Stimulated activated CD8-positive, alpha-beta memory T cell treated with anti-CD3 and anti-CD28 coated beads, Interleukin-4, amount 100 ng/mL, for 48 hours (primary cell): Measurements from ENCODE around the gene SLC16A12.

ENCODE experiments used
- DNase-seq: peaks from one replicate; pipeline ENCODE4 v3.0.0-alpha.2; 2020

Gene SLC16A12

DNA sequence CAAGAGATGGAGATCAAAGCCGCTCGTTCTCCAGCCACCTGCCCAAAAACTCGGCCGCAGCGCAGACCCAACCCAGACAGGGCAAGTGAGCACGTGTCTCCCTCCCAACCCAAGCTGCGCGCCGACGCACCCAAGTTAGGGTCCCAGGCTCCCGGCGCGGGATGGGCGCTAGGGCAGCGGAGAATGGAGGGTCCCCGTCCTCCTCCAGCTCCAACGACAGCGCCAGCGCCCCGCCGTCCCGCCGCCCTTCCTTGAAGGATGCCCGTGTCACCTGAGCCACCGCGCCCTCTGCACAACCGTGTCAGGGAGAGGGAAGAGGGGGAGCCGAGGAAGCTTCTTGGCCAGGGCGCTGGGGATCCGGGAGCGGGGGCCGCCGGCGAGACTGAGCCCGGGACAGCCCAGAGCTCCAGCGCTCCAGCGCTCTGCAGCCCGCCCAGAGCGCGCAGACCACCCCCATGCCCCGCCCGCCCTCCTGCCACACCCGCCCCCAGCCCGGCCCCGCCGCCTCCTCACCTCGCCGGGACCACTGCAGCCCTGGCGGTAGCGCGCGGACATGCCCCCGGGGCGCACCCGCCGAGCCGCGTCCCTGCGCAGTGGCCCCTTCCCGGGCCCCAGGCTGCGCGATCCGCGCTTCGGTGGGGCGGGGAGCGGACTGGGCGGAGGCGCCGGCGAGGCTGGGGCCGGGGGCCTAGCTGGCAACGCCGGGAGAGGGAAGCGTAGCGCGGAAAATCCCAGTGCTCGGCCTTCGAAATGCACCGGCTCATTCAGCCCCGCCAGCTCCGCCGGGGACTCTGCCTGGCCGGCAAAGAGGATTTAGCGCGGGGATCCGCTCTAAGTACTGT, at the start of gene SLC16A12:
TSS of gene SLC16A12 (minus strand) at position 424 of the 842 bp plus-strand sequence. CDS start 73,016 bp downstream, outside the sequence.
- DNase-seq, result no peak

DNA sequence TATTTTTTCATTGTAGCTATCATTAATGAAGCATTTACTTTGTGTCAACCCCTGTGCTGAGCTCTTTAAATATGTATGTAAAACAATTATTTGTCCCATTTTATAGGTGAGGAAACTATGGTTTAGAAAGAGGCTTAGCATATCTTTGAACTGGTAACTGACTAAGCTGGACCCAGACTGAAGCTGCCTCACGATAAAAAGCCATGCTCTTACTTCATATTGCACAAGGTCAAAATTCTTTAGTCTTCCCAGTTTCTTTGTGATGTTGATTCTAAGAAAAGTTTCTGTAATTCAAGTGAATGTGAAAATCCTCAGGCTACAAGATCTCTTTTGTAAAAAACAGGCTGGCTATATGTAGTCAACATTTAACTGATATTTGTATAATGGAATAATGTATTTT, 46.6 kb upstream of the SLC16A12 start:
- DNase-seq, result no peak

GRCh38 chr10:89580243-89580642, 44.8 kb upstream of the SLC16A12 start:
- DNase-seq, result no peak

GRCh38 chr10:89576696-89577095, 41.3 kb upstream of the SLC16A12 start:
- DNase-seq, result no peak

- no peak for DNase-seq
These were observed 40.6 kb upstream of the SLC16A12 start for GRCh38 chr10:89576022-89576421.

GRCh38 chr10:89575031-89575430, 39.6 kb upstream of the SLC16A12 start:
- no peak for DNase-seq

- DNase-seq, result no peak
These were observed 39.0 kb upstream of the SLC16A12 start for GRCh38 chr10:89574368-89574767.

DNA sequence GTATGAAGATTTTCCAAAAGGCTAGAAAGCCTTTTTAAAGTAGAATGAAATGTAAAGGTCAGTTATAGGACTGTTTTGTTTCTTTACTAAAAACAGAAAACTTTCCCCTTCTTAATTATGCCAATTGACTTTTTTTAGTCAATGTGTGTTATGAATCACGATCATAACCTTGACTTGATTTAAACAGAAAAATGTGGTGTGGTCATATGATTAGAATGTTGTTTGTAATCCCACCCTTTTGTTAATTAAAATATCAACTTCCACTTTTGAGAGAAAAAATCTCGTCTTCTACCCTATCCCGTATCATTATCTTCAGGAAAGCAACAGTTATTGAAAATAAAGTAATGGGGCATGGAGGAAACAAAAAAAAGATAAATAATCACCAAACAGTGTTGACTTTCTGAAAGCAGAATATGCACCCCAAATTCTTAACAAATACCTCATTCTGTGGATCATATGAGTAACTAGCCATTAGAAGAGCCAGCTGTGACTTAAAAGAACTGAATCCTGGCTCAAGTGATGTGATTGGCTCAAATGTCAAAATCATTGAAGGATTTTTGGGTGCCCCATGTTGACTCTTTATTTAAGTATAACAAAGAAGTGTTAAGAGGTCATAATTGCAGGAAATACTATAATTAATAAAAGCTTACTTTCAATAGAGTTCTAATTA, 32.3 kb upstream of the SLC16A12 start:
- no peak for DNase-seq

GRCh38 chr10:89566992-89567391, 31.6 kb upstream of the SLC16A12 start:
- no peak for DNase-seq

DNA sequence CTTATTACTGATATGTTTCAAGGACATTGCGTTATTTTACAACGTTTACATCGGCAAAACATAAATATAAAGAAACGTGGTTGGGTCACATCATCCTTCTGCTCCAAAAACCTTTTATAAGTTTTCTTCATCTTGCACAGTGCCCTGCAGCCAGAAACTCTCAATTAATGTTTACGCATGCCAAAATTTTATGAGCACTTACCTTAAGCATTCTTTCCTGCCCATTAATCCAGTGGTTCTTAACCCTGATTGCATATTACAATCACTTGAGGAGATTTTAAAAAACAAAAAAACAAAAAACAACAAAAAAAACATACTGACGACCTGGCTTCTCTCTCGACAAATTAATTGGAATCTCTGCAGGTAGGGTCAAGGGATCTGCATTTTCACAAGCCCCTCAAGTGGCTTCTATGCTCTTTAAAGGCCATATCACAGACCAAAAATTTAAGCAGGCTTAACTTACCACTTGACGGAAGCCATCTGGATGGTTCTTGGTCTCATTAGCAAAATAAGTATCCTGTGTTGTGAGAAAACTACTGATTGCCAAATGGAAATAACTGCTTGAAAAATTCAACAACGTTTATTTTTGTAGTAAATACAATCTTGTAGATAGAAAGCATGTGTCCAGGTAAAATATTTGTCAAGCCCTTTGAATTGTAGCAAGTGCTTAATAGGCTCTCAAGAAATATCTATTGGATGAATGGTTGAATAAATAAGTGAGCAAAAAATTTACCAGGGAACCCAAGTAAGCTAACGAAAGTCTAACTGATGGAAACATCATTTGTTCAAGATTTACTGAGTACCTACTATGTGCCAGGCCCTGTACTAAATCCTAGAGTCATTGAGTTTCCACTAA, 30.9 kb upstream of the SLC16A12 start:
- DNase-seq, result no peak

- no peak for DNase-seq
These were observed 29.8 kb upstream of the SLC16A12 start for GRCh38 chr10:89565180-89565579.

DNA sequence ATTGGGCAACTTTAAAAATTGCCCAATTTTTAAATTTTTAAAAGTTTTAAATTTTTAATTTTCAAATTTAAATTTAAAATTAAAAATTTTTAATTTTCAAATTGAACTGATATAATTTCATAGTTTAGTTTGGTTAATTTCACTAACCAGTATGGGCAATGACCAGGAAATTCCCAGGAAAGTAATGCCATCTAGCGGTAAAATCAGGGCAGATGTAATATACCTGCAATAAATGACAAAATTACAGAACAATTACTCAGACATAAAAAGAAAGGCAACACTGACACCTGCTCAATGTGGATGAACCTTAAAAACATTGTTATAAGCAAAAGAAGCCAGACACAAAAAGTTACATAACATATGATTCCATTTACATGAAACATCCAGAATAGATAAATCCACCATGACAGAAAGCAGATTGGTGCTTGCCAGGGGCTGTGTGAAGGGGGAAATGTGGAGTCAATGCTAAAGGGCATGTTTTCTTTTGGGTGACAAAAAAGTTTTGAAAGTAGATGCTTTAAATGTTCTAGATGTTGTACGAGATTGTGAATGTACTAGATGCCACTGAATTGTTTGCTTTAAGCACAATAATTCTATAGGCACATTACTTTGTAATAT, 28.6 kb upstream of the SLC16A12 start:
- no peak for DNase-seq

DNA sequence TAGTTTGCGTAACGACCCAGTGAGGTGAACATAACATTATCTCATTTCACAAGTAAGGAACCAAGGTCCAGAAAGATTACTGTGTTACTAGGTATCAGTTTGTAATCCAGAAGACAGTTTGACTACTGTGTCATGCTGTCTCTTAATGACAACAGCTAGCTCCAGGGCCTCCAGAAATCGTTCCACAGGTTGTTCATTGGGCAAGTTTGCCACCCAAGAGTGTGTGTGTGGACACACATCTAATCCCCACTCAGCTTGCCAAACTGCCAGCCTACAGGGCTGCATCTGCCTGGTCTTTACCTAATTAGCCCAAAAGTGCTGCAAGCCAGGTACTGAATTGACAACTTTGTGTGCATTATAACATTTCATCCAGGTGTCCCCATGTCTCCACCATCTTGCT, 27.9 kb upstream of the SLC16A12 start:
- no peak for DNase-seq

GRCh38 chr10:89556600-89556999, 21.2 kb upstream of the SLC16A12 start:
- DNase-seq, result no peak

DNA sequence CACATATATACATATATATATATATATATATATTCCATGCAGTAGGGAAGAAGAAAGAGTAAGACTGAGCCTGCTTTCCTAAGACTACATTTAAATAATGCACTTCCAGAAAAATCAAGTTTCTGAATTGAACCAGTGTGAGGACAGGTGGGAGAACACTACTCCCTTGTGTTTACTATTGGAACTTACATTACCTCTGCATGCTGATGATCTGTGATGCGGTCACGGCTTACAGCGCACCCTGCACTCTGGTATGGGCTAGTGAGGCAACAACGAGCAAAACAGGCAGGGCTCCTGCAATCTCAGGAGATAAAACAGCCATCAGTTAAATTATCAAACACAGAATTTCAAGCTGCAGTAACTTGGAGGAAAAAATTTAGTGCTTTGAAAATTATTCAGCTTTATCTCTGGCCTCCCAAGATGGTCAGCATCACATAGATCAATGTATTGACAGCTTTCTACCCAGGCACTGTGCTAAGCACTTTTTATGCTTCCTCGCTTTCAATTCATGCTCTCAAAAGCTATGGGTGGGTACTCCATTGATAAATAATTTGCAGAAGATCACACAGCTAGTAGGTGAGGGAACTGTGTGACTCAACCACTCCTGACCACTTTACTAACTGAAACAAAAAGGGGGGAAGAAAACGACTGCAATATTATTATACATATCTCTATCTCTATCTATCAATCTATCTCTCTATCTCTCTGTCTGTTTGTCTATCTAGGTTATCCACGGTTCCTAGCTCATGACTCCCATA, 20.5 kb upstream of the SLC16A12 start:
- no peak for DNase-seq

GRCh38 chr10:89554433-89554832, 19.0 kb upstream of the SLC16A12 start:
- DNase-seq, result no peak

DNA sequence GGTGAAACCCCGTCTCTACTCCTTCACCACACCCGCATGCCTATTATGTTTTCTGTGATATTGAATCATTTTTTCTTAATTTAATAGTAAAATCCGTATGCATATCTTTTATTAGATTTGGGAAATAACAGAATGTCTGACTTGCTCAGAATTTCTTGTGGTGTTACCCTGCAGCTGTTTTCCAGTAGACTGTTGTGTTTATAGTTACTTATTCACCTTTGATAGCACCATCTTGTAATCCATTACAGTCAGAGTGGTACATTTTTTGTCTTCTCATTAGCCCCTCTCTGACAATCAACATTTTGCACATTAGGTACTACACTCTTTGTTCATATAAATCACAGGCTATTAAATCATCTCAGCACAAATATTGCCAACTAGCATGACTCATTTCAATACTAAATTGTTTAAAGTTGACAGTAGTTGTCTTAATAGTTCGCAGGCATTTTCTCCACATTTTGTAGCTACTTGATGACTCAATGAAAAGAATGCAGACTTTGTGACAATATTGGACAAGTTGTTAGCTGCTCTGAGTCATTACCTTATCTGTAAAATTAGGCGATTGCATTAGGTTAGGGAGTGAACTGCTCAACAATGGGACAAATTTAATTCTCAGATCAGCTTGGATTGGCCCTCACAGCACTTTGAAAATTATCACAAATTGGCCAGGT, 17.8 kb upstream of the SLC16A12 start:
- no peak for DNase-seq

GRCh38 chr10:89552213-89552612, 16.8 kb upstream of the SLC16A12 start:
- no peak for DNase-seq

GRCh38 chr10:89550509-89550908, 15.1 kb upstream of the SLC16A12 start:
- DNase-seq, result no peak

GRCh38 chr10:89549510-89549909, 14.1 kb upstream of the SLC16A12 start:
- no peak for DNase-seq

DNA sequence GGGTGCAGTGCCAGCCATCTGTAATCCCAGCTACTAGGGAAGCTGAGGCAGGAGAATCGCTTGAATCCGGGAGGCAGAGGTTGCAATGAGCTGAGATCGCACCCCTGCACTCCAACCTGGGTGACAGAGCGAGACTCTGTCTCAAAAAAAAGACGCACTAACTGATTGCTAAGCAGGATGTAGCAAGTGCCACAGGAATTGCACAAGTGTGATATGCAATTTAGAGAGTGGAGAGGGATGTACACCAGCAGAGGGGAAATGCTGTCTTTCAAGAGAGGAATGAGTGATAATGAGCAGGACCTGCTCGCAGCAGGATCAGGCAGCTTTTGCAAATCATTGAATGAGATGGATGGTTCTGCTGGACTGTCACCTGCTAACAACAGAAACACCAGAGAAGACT, 13.3 kb upstream of the SLC16A12 start:
- DNase-seq, result no peak
